Middle frontal gyrus (tissue), 1 donor: ENCODE data around the gene CSTPP1.

ENCODE experiments used
- DNase-seq: peaks from one replicate; pipeline ENCODE4 v3.0.0-alpha.2; 2015; ENCODE audit warnings: low spot score; ENCODE audit errors: extremely low spot score

CSTPP1 gene

GRCh38 chr11:46936138-46937110 is at the start of gene CSTPP1:
Gene CSTPP1, plus strand, starts transcription at chr11:46936761. Its CDS starts 45 bp downstream, at chr11:46936806.
- peak; percentile 85 for DNase-seq

GRCh38 chr11:46888636-46889035 is 47.9 kb upstream of the CSTPP1 start:
- no peak for DNase-seq

GRCh38 chr11:46889251-46889650 is 47.3 kb upstream of the CSTPP1 start:
- DNase-seq, result no peak

- DNase-seq, result peak; percentile 65
Measured at GRCh38 chr11:46889689-46890475, 46.7 kb upstream of the CSTPP1 start.

- DNase-seq, result no peak
Measured at GRCh38 chr11:46890665-46891064, 45.9 kb upstream of the CSTPP1 start.

GRCh38 chr11:46892109-46892508 is 44.5 kb upstream of the CSTPP1 start:
- no peak for DNase-seq

GRCh38 chr11:46892838-46893237 is 43.7 kb upstream of the CSTPP1 start:
- DNase-seq, result no peak

GRCh38 chr11:46894506-46894905 is 42.1 kb upstream of the CSTPP1 start:
- DNase-seq, result no peak

GRCh38 chr11:46894961-46895360 is 41.6 kb upstream of the CSTPP1 start:
- no peak for DNase-seq

GRCh38 chr11:46895821-46896220 is 40.7 kb upstream of the CSTPP1 start:
- peak; percentile 58 for DNase-seq

- DNase-seq, result no peak
Measured at GRCh38 chr11:46896719-46897406, 39.7 kb upstream of the CSTPP1 start.

GRCh38 chr11:46898396-46899095 is 38.0 kb upstream of the CSTPP1 start:
- no peak for DNase-seq

GRCh38 chr11:46899501-46900025 is 37.0 kb upstream of the CSTPP1 start:
- DNase-seq, result no peak

GRCh38 chr11:46900091-46900746 is 36.3 kb upstream of the CSTPP1 start:
- no peak for DNase-seq

- DNase-seq, result no peak
Measured at GRCh38 chr11:46901156-46901555, 35.4 kb upstream of the CSTPP1 start.

- DNase-seq, result no peak
Measured at GRCh38 chr11:46902694-46903093, 33.9 kb upstream of the CSTPP1 start.

- DNase-seq, result peak; percentile 94
Measured at GRCh38 chr11:46903846-46904245, 32.7 kb upstream of the CSTPP1 start.

GRCh38 chr11:46905806-46906205 is 30.8 kb upstream of the CSTPP1 start:
- no peak for DNase-seq

GRCh38 chr11:46906609-46907041 is 29.9 kb upstream of the CSTPP1 start:
- no peak for DNase-seq

- no peak for DNase-seq
Measured at GRCh38 chr11:46907606-46908005, 29.0 kb upstream of the CSTPP1 start.
